ENCODE results near the gene SLC43A1. TPM values are rescaled to one million over a fixed set of nuclear protein-coding genes. Genes with fewer than 3 reads are reported as not detected.

Gene SLC43A1
- 1.2 and 1.6 TPM in 2 replicates for total RNA-seq

DNA sequence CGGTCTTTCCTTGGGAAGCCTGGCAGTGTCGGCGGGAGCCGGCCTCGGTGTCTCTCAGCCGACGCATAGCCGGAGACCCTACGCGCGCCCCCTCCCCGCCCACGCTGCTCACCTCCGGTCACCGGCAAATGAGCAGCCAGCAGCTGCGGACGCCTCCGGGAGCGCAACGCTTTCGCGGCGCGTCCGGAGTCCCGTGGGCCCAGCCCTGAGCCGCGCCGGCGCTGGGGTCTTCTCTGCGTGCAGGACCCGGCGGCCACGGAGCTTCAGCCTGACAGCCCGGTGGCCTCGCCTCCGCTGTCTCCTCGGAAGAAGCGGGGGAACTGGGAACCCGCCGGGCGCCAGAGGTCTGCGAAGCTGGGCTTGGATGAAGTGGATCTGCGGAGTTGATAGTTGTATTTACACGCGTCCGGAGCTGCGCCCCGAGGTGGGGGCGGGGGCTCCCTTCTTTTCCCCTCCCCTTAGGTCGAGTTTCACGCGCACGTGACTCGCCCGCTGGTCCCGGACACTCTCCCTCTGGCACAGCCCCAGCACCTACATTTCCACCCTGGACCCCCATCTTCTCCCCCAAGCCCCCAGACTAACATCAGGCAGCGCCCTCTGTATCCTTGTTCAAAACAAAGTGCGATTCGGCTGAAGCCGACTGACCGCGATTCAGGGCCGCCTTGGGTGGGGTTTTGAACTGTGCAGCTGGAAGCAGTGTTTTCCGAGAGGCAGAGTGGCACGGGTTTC lies at the start of gene SLC43A1:
Gene SLC43A1 (minus strand): TSS at position 371 of the 729 bp plus-strand sequence. CDS start 1,591 bp downstream, outside the sequence.

DNA sequence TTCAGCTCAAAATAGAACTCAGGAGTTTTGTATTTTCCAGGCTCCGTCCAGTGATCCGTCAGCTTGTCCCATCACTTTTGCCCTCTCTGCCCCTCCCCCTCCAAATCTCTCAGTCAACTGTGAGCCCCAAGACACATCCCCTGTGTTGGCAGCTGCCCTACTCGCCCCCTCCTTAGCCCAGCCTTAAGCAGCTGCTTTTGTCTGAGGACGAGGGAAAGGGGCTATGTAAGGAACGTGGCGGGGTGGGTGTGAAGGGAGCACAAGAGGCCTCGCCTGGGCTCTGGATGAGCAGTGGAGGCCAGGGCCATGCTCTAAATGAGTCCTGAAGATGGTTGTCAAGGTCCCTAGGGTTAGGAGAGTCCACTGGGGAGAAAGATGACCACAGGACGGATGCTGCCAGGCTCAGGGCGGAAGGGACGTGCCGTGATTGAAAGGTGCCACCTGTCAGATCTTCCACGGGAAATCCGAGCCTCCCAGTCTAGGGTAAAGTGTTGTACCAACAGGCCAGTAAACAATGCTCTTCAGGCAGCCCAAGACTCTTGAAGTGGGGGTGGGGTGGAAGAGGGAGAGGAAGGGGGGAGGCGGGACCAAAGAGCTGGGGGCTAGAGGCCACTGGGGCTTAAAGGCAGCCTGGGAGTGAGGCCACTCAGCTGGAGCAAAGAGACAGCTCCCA lies 21.6 kb upstream of the SLC43A1 start, which contains the start of gene SMTNL1:
Gene SMTNL1 (plus strand): TSS at position 649 of the 673 bp plus-strand sequence. CDS start 5,048 bp downstream, outside the sequence.

DNA sequence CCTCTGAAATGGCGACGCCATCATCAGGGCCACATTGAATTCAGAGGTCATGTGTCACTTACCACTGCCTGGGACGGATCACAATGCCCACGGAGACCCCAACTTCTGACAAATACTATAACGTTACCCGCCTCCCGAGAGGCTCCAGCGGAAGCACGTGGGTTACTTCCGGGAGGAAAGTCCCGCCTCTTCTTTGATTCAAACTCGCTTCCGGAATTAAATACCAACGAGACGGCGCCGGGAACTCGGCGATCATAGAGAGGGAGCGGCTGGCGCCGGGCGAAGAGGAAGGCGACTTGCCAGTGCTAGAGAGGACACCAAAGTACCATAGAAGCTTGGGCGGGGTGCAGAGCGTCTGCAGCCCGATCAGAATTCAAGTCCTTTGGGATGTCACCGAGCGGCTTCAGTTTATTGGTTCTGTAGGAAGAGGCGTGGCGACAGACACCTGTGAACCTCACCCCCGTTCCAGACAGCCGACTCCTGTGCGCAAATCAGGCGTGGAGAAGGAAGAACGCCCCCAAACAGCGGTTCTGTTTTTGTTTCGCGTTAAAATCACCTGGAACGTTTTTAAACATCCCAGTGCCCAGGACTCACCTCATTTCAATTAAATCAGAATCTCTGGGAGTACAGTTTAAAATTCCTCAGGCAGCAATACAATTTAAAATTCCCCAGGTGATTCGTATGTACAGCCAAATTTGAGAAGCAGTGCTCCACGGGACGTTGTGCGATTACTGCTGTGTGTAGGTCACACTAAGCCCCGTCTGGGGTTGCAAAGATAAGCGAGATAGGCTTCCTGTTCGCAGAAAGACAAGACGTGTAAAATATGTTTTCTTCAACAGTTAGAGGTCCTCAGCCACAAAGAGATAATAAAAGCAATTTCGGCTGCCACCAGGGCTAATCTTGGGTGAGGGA lies 15.3 kb upstream of the SLC43A1 start, which contains the start of gene TIMM10:
Gene TIMM10 (minus strand): TSS at position 159 of the 912 bp plus-strand sequence. CDS start 565 bp downstream, outside the sequence.

DNA sequence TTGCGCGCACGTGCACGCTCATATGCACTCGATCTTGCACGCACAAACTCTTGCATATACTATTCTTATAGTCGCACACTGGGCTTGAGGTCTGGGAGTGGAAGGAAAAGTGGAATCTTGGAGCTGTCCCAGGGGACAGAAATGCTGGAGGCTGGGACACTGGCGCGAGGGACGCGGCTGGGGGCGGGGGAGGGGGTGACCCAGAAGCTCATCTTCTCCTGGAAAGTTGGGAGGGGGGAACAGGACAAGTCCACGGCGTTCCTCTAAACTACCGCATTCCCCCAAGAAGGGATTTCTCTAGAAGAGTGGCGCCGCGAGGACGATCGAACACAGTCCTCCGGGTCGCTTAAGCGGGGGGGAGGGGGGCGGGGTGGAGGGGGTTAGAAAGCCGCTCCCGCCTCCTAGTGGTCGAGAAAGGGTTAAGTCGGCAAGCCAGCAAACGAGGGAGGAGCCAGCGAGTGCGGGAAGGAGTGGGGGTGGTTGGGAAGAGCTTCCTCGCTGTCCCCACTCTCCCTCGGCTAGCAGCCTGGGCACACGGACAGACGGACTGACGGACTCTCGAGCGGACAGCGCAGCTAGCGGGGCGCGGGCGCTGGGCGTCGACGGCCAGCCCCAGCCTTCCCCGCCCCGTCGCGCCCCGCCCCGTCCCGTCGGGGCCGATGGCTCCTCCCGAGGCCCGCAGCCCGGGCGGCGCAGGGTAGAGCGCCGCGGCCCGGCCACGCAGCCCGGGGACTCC lies 55.3 kb downstream of the SLC43A1 start, which contains the start of gene RTN4RL2:
Gene RTN4RL2 (plus strand): TSS at position 507 of the 736 bp plus-strand sequence. CDS start 338 bp downstream, outside the sequence.

Small RNA genes within 50 kb of the gene (small RNA-seq; reads per million reads assigned to genes)
- gene RN7SL605P (not detected), gene RNA5SP341 (not detected)

Other genes with a start within 250 kb of the SLC43A1 start
- 138 and 190 TPM in 2 replicates for gene TNKS1BP1, start 190.8 kb downstream of the SLC43A1 start, total RNA-seq
- gene SSRP1, start 179.8 kb downstream of the SLC43A1 start, total RNA-seq: 48.3 and 76.0 TPM in 2 replicates
- not detected in 2 replicates for gene P2RX3, start 177.3 kb downstream of the SLC43A1 start, total RNA-seq
- gene PRG3, start 134.6 kb downstream of the SLC43A1 start, total RNA-seq: not detected in 2 replicates
- not detected in 2 replicates for gene PRG2, start 125.1 kb downstream of the SLC43A1 start, total RNA-seq
- 5.9 and 6.2 TPM in 2 replicates for gene SLC43A3, start 88.6 kb downstream of the SLC43A1 start, total RNA-seq
- gene RTN4RL2, start 55.2 kb downstream of the SLC43A1 start, total RNA-seq: 0.22 TPM in 1 of 2 replicates, not detected in the other
- 16.8 and 19.6 TPM in 2 replicates for gene TIMM10, start 15.1 kb upstream of the SLC43A1 start, total RNA-seq
- not detected in 2 replicates for gene SMTNL1, start 21.9 kb upstream of the SLC43A1 start, total RNA-seq
- gene UBE2L6, start 52.0 kb upstream of the SLC43A1 start, total RNA-seq: 0.33 and 3.1 TPM in 2 replicates
- gene SERPING1, start 82.0 kb upstream of the SLC43A1 start, total RNA-seq: 0.65 and 13.7 TPM in 2 replicates
- gene YPEL4, start 134.2 kb upstream of the SLC43A1 start, total RNA-seq: 0.33 and 0.39 TPM in 2 replicates
- 16.9 and 17.5 TPM in 2 replicates for gene CLP1, start 142.1 kb upstream of the SLC43A1 start, total RNA-seq
- gene ZDHHC5, start 152.4 kb upstream of the SLC43A1 start, total RNA-seq: 38.1 and 62.9 TPM in 2 replicates
- gene MED19, start 196.5 kb upstream of the SLC43A1 start, total RNA-seq: 14.9 and 16.2 TPM in 2 replicates
- 49.9 and 57.9 TPM in 2 replicates for gene TMX2, start 196.9 kb upstream of the SLC43A1 start, total RNA-seq
- 82.8 and 83.7 TPM in 2 replicates for gene SELENOH, start 225.8 kb upstream of the SLC43A1 start, total RNA-seq
- gene BTBD18, start 236.1 kb upstream of the SLC43A1 start, total RNA-seq: not detected in 2 replicates
- gene CTNND1, start 246.1 kb upstream of the SLC43A1 start, total RNA-seq: 200 and 219 TPM in 2 replicates